GM12873 (cell line): ENCODE data around the gene IGFL2.

ENCODE experiments used
- CTCF ChIP-seq: IDR thresholded peaks from 2 replicates; pipeline ENCODE4 v1.5.1; 2012; ENCODE audit warnings: low read depth, mild to moderate bottlenecking, moderate library complexity, low read length, control low read depth; ENCODE audit not compliant: insufficient read depth; ENCODE audit errors: missing control alignments

The IGFL2 gene

GRCh38 chr19:46195104-46195503 lies 47.1 kb downstream of the IGFL2 start:
- no peak for TF ChIP-seq CTCF

- TF ChIP-seq CTCF = no peak
Observed at GRCh38 chr19:46196410-46197124, 48.5 kb downstream of the IGFL2 start.

GRCh38 chr19:46197314-46198070 lies 49.5 kb downstream of the IGFL2 start:
- no peak for TF ChIP-seq CTCF

- no peak for TF ChIP-seq CTCF
Observed at GRCh38 chr19:46198756-46199155, 50.7 kb downstream of the IGFL2 start.

GRCh38 chr19:46201454-46202310 lies 53.6 kb downstream of the IGFL2 start:
- no peak for TF ChIP-seq CTCF

- TF ChIP-seq CTCF = no peak
Observed at GRCh38 chr19:46202426-46202825, 54.4 kb downstream of the IGFL2 start.
